Activated T-cell treated with anti-CD3 and anti-CD28 coated beads, Interleukin-2, amount 50 U/mL, for 4 hours (primary cell): Measurements from ENCODE around the gene RSPH4A. TPM values are rescaled to one million over a fixed set of nuclear protein-coding genes. Genes with fewer than 3 reads are reported as not detected.

Experiments used
- ATAC-seq, 2 donors: fragments of 200-7000 bp; cut with Tn5 transposase; one replicate each; pipeline ENCODE4 v1.10.0; 2021
- DNase-seq: peaks from one replicate; pipeline ENCODE4 v3.0.0-alpha.2; 2020
- H3K27me3 Mint-ChIP-seq: one replicate; pipeline ENCODE4 v1.8.0; 2021; ENCODE audit warnings: low read depth, mixed read lengths
- H3K36me3 Mint-ChIP-seq: one replicate; pipeline ENCODE4 v1.8.0; 2022; ENCODE audit warnings: mixed read lengths; ENCODE audit not compliant: insufficient read depth
- H3K4me1 Mint-ChIP-seq: one replicate; pipeline ENCODE4 v1.8.0; 2021; ENCODE audit warnings: low read depth, mixed read lengths
- H3K4me3 Mint-ChIP-seq: one replicate; pipeline ENCODE4 v1.8.0; 2021; ENCODE audit warnings: mild to moderate bottlenecking, moderate library complexity, mixed read lengths
- H3K9me3 Mint-ChIP-seq: one replicate; pipeline ENCODE4 v1.8.0; 2021; ENCODE audit warnings: mixed read lengths
- total RNA-seq, 3 donors: library from RNA; stranded (reverse); gene quantifications; one replicate each; pipeline ENCODE4 v1.2.1, GENCODE V29; 2021

RSPH4A gene
- total RNA-seq = under 1 TPM; 0.29 to 0.43 (median 0.40) TPM

GRCh38 chr6:116615937-116616736, at the start of gene RSPH4A:
Gene RSPH4A, plus strand, starts transcription at chr6:116616479. Its CDS starts 145 bp downstream, at chr6:116616624.
- H3K9me3 Mint-ChIP-seq = no peaks in the 10 kb centered on the region
- peak; percentile 37 for DNase-seq
- peaks cover 8% of the 10 kb centered on the region for H3K27me3 Mint-ChIP-seq
- no peaks in the 10 kb centered on the region for H3K36me3 Mint-ChIP-seq
- peaks cover 16% of the 10 kb centered on the region for H3K4me1 Mint-ChIP-seq
- H3K4me3 Mint-ChIP-seq = peak within 1 kb of the TSS; percentile 86
- peak; percentile 97 to 99 for ATAC-seq

- peaks cover 29% of the 10 kb centered on the region for H3K4me1 Mint-ChIP-seq
- no peaks in the 10 kb centered on the region for H3K9me3 Mint-ChIP-seq
- H3K36me3 Mint-ChIP-seq = no peaks in the 10 kb centered on the region
- peaks cover 17% of the 10 kb centered on the region for H3K27me3 Mint-ChIP-seq
- ATAC-seq = no peak
- no peak for DNase-seq
- no peak overlapping the region for H3K4me3 Mint-ChIP-seq
Measured at GRCh38 chr6:116568111-116568510, 48.2 kb upstream of the RSPH4A start.

- ATAC-seq (no peak), DNase-seq (no peak)
- Mint-ChIP-seq H3K9me3 (no peaks in the 10 kb centered on the region), H3K27me3 (peaks cover 10% of the 10 kb centered on the region), H3K4me3 (peak overlapping the region; percentile 96), H3K4me1 (peaks cover 39% of the 10 kb centered on the region), H3K36me3 (peaks cover 4% of the 10 kb centered on the region)
Measured at GRCh38 chr6:116568821-116569755, 47.2 kb upstream of the RSPH4A start.

GRCh38 chr6:116570856-116571682, 45.2 kb upstream of the RSPH4A start, which contains the start of gene RWDD1:
Gene RWDD1, plus strand, starts transcription at chr6:116571504. Its CDS starts 79 bp downstream, at chr6:116571583.
- H3K9me3 Mint-ChIP-seq = no peaks in the 10 kb centered on the region
- peaks cover 15% of the 10 kb centered on the region for H3K36me3 Mint-ChIP-seq
- peaks cover 44% of the 10 kb centered on the region for H3K4me1 Mint-ChIP-seq
- peak within 1 kb of the TSS; percentile 96 for H3K4me3 Mint-ChIP-seq
- H3K27me3 Mint-ChIP-seq = no peaks in the 10 kb centered on the region
- peak; percentile 95 for DNase-seq
- ATAC-seq = peak; percentile 97

- Mint-ChIP-seq H3K36me3 (peaks cover 20% of the 10 kb centered on the region), H3K4me3 (peak overlapping the region; percentile 96), H3K27me3 (no peaks in the 10 kb centered on the region), H3K4me1 (peaks cover 49% of the 10 kb centered on the region), H3K9me3 (no peaks in the 10 kb centered on the region)
- ATAC-seq = no peak
- DNase-seq = no peak
Measured at GRCh38 chr6:116571683-116572000, 44.6 kb upstream of the RSPH4A start.

GRCh38 chr6:116572162-116572561, 44.1 kb upstream of the RSPH4A start:
- H3K36me3 Mint-ChIP-seq = peaks cover 21% of the 10 kb centered on the region
- H3K27me3 Mint-ChIP-seq = no peaks in the 10 kb centered on the region
- DNase-seq (no peak), ATAC-seq (no peak)
- peak overlapping the region; percentile 96 for H3K4me3 Mint-ChIP-seq
- H3K4me1 Mint-ChIP-seq = peaks cover 52% of the 10 kb centered on the region
- H3K9me3 Mint-ChIP-seq = no peaks in the 10 kb centered on the region

- no peaks in the 10 kb centered on the region for H3K27me3 Mint-ChIP-seq
- peaks cover 54% of the 10 kb centered on the region for H3K4me1 Mint-ChIP-seq
- ATAC-seq = no peak
Measured at GRCh38 chr6:116575227-116575626, 41.1 kb upstream of the RSPH4A start.

GRCh38 chr6:116577486-116577885, 38.8 kb upstream of the RSPH4A start:
- Mint-ChIP-seq H3K27me3 (no peaks in the 10 kb centered on the region), H3K4me1 (peaks cover 43% of the 10 kb centered on the region), H3K9me3 (no peaks in the 10 kb centered on the region), H3K4me3 (no peak overlapping the region), H3K36me3 (peaks cover 36% of the 10 kb centered on the region)
- ATAC-seq (no peak), DNase-seq (no peak)

More at GRCh38 chr6:116575227-116575626, 41.1 kb upstream of the RSPH4A start:
- Mint-ChIP-seq H3K36me3 (peaks cover 30% of the 10 kb centered on the region), H3K9me3 (no peaks in the 10 kb centered on the region), H3K4me3 (no peak overlapping the region)
- DNase-seq = no peak

GRCh38 chr6:116578335-116578734, 37.9 kb upstream of the RSPH4A start:
- Mint-ChIP-seq H3K4me3 (no peak overlapping the region), H3K9me3 (no peaks in the 10 kb centered on the region), H3K36me3 (peaks cover 38% of the 10 kb centered on the region), H3K4me1 (peaks cover 34% of the 10 kb centered on the region), H3K27me3 (no peaks in the 10 kb centered on the region)
- no peak for ATAC-seq
- DNase-seq = no peak

- no peak for DNase-seq
- Mint-ChIP-seq H3K9me3 (no peaks in the 10 kb centered on the region), H3K36me3 (peaks cover 37% of the 10 kb centered on the region), H3K4me1 (peaks cover 26% of the 10 kb centered on the region), H3K27me3 (no peaks in the 10 kb centered on the region), H3K4me3 (no peak overlapping the region)
- no peak for ATAC-seq
Measured at GRCh38 chr6:116579143-116579542, 37.1 kb upstream of the RSPH4A start.

- no peak for ATAC-seq
- peaks cover 23% of the 10 kb centered on the region for H3K4me1 Mint-ChIP-seq
- no peak for DNase-seq
- H3K9me3 Mint-ChIP-seq = no peaks in the 10 kb centered on the region
- peaks cover 38% of the 10 kb centered on the region for H3K36me3 Mint-ChIP-seq
- H3K27me3 Mint-ChIP-seq = no peaks in the 10 kb centered on the region
- no peak overlapping the region for H3K4me3 Mint-ChIP-seq
Measured at GRCh38 chr6:116580198-116580597, 36.1 kb upstream of the RSPH4A start.

- DNase-seq = no peak
- H3K36me3 Mint-ChIP-seq = peaks cover 44% of the 10 kb centered on the region
- ATAC-seq = no peak
- no peaks in the 10 kb centered on the region for H3K27me3 Mint-ChIP-seq
- no peaks in the 10 kb centered on the region for H3K9me3 Mint-ChIP-seq
- no peaks in the 10 kb centered on the region for H3K4me1 Mint-ChIP-seq
- no peak overlapping the region for H3K4me3 Mint-ChIP-seq
Measured at GRCh38 chr6:116586276-116586675, 30.0 kb upstream of the RSPH4A start.

- no peaks in the 10 kb centered on the region for H3K9me3 Mint-ChIP-seq
- no peak overlapping the region for H3K4me3 Mint-ChIP-seq
- H3K36me3 Mint-ChIP-seq = peaks cover 45% of the 10 kb centered on the region
- no peaks in the 10 kb centered on the region for H3K27me3 Mint-ChIP-seq
- no peaks in the 10 kb centered on the region for H3K4me1 Mint-ChIP-seq
- DNase-seq (no peak), ATAC-seq (no peak)
Measured at GRCh38 chr6:116586738-116587137, 29.5 kb upstream of the RSPH4A start.

- peaks cover 53% of the 10 kb centered on the region for H3K36me3 Mint-ChIP-seq
- no peaks in the 10 kb centered on the region for H3K4me1 Mint-ChIP-seq
- no peak overlapping the region for H3K4me3 Mint-ChIP-seq
- ATAC-seq (no peak), DNase-seq (no peak)
- H3K27me3 Mint-ChIP-seq = no peaks in the 10 kb centered on the region
- H3K9me3 Mint-ChIP-seq = no peaks in the 10 kb centered on the region
Measured at GRCh38 chr6:116595247-116595646, 21.0 kb upstream of the RSPH4A start.
